ENCODE data around the gene GNG13. TPM values are rescaled to one million over a fixed set of nuclear protein-coding genes. Genes with fewer than 3 reads are reported as not detected.
"Not testable (repeated sequence)": the region's sequence is repeated elsewhere in the genome, so short reads cannot be mapped to it uniquely, and the experiment has no call there.

GNG13 gene
- total and polyA plus RNA-seq, 2 donors (not counting 3 experiments of a cell fraction or from before 2014, with no cell fraction given): not detected

- H3K4me2 ChIP-seq (ENCODE audit: insufficient read depth, low read length); H3K36me3 ChIP-seq (ENCODE audit: control insufficient read depth in 2 of 2, extremely low read depth in 1 of 2, insufficient read depth in 2 of 2, low read length in 2 of 2); H3K9ac ChIP-seq (replicated peaks; ENCODE audit: extremely low read depth, insufficient read depth, low read length); dilution Hi-C loops (cut with MboI; ENCODE audit: extremely low pct_ligation_motif_present, low sequenced_read_pairs); H3K4me1 ChIP-seq (ENCODE audit: control insufficient read depth, extremely low read depth, insufficient read depth, low read length); BruUV-seq (replicated peaks); intact Hi-C loops (cut with micrococcal nuclease); H3K9me1 ChIP-seq (replicated peaks; ENCODE audit: control insufficient read depth, extremely low read depth, insufficient read depth, low read length); H3K27ac ChIP-seq (ENCODE audit: insufficient read depth, low read depth, low read length); FAIRE-seq; DNase-seq (ENCODE audit: low read depth, low spot score); H3K9me3 ChIP-seq (replicated peaks; ENCODE audit: control insufficient read depth, insufficient read depth, low read length); H3K4me3 ChIP-seq (replicated peaks in 1 of 3; ENCODE audit: insufficient read depth in 1 of 3, low read depth in 1 of 3, low read length in 3 of 3); H2AFZ ChIP-seq (ENCODE audit: low read depth, low read length); CTCF ChIA-PET; POLR2A ChIA-PET; H3K27me3 ChIP-seq (ENCODE audit: control insufficient read depth in 2 of 2, insufficient read depth in 2 of 2, low read length in 2 of 2); H3K79me2 ChIP-seq (ENCODE audit: control insufficient read depth, insufficient read depth, low read length); H4K20me1 ChIP-seq (replicated peaks; ENCODE audit: control insufficient read depth, extremely low read depth, insufficient read depth, low read length): not testable (repeated sequence)
Observed at GRCh38 chr16:836822-837221, 36.3 kb upstream of the GNG13 start.

DNA sequence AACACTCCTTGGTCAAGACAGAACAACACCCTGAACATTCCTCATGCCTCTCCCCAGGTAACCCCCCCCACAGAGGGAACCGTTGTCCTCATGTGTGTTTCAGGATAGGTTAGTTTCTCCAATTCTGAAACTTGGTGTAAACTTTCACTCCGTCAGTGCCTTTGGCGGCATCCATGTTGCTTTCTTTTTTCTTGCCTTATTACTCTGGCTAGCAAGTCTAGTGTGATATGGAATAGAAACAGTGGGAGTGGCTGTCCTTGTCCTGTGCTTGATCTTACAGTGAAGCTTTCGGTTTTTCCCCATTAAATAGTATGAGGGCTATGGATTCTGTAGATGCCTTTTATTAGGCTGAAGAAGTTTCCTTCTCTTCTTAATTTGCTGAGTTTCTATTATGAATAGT is 35.7 kb upstream of the GNG13 start:
- Histone ChIP-seq H3K4me1 (ENCODE audit: control insufficient read depth, extremely low read depth, insufficient read depth, low read length) (no peaks in the 10 kb centered on the region), H2AFZ (ENCODE audit: low read depth, low read length) (no peak overlapping the region), H3K9ac (replicated peaks; ENCODE audit: extremely low read depth, insufficient read depth, low read length) (no peak overlapping the region), H3K9me3 (replicated peaks; ENCODE audit: control insufficient read depth, insufficient read depth, low read length) (no peaks in the 10 kb centered on the region), H3K4me3 (replicated peaks in 1 of 3; ENCODE audit: insufficient read depth in 1 of 3, low read depth in 1 of 3, low read length in 3 of 3) (no peak overlapping the region), H3K79me2 (ENCODE audit: control insufficient read depth, insufficient read depth, low read length) (no peaks in the 10 kb centered on the region), H4K20me1 (replicated peaks; ENCODE audit: control insufficient read depth, extremely low read depth, insufficient read depth, low read length) (no peaks in the 10 kb centered on the region), H3K27me3 (ENCODE audit: control insufficient read depth in 2 of 2, insufficient read depth in 2 of 2, low read length in 2 of 2) (no peaks in the 10 kb centered on the region), H3K27ac (ENCODE audit: insufficient read depth, low read depth, low read length) (no peak overlapping the region), H3K36me3 (ENCODE audit: control insufficient read depth in 2 of 2, extremely low read depth in 1 of 2, insufficient read depth in 2 of 2, low read length in 2 of 2) (no peaks in the 10 kb centered on the region), H3K9me1 (replicated peaks; ENCODE audit: control insufficient read depth, extremely low read depth, insufficient read depth, low read length) (no peaks in the 10 kb centered on the region), H3K4me2 (ENCODE audit: insufficient read depth, low read length) (no peak overlapping the region)
- no TSS peak for BruUV-seq (replicated peaks)
- DNase-seq (ENCODE audit: low read depth, low spot score): no peak
- ChIA-PET CTCF (no interaction called here), POLR2A (no interaction called here)
- no peak for TF ChIP-seq FOS (IDR thresholded peaks at IDR 0.05; ENCODE audit: borderline replicate concordance, insufficient read depth, low read length)
- no peak for TF ChIP-seq MAX (IDR thresholded peaks at IDR 0.05; ENCODE audit: insufficient read depth, insufficient read length)
- no peak for TF ChIP-seq POLR2A (IDR thresholded peaks at IDR 0.05; ENCODE audit: low read depth, low read length)
- no peak for FAIRE-seq
- intact Hi-C loops (cut with micrococcal nuclease): no loop called here
- dilution Hi-C loops (cut with MboI; ENCODE audit: extremely low pct_ligation_motif_present, low sequenced_read_pairs): no loop called here
